Fibroblast of lung (primary cell): ENCODE data around the gene NEK10. TPM values are rescaled to one million over a fixed set of nuclear protein-coding genes. Genes with fewer than 3 reads are reported as not detected.

Experiments used
- DNase-seq, 2 donors: peaks; one replicate each; pipeline versions ENCODE4 v3.0.0 to v3.0.0-alpha.2; 2010; ENCODE audit warnings: low read depth in 2 of 2
- H2AFZ ChIP-seq: 2 replicates; pipeline ENCODE4 v1.5.1; 2012; ENCODE audit warnings: low read length, control low read depth, inconsistent platforms
- H3K27ac ChIP-seq: 2 replicates; pipeline ENCODE4 v1.5.1; 2011; ENCODE audit warnings: low read length, control low read depth; ENCODE audit not compliant: insufficient read depth
- H3K27me3 ChIP-seq: 2 replicates; pipeline ENCODE4 v1.5.1; 2011; ENCODE audit warnings: mild to moderate bottlenecking, low read length; ENCODE audit not compliant: control insufficient read depth, insufficient read depth
- H3K36me3 ChIP-seq: 2 replicates; pipeline ENCODE4 v1.5.1; 2011; ENCODE audit warnings: low read length; ENCODE audit not compliant: control insufficient read depth, insufficient read depth
- H3K4me1 ChIP-seq: 2 replicates; pipeline ENCODE4 v1.5.1; 2011; ENCODE audit warnings: low read length; ENCODE audit not compliant: control insufficient read depth, insufficient read depth; ENCODE audit errors: extremely low read depth
- H3K4me2 ChIP-seq: 2 replicates; pipeline ENCODE4 v1.5.1; 2011; ENCODE audit warnings: low read length, control low read depth; ENCODE audit not compliant: insufficient read depth; ENCODE audit errors: extremely low read depth
- H3K4me3 ChIP-seq, 4 experiments: fragments of 200-600 bp in 1 of 4; sonication (generic) in 1 of 4; replicated peaks in 1 of 4; 2 replicates each; pipeline ENCODE4 v1.5.1; 2011 to 2016; ENCODE audit warnings: low read length in 4 of 4, low read depth in 3 of 4, mild to moderate bottlenecking in 3 of 4, control low read depth in 2 of 4, inconsistent platforms in 1 of 4, mixed read lengths in 1 of 4; ENCODE audit not compliant: insufficient read depth in 1 of 4; ENCODE audit errors: control extremely low read depth in 1 of 4
- H3K79me2 ChIP-seq: 2 replicates; pipeline ENCODE4 v1.5.1; 2012; ENCODE audit warnings: mild to moderate bottlenecking, low read length, inconsistent platforms; ENCODE audit not compliant: control insufficient read depth, insufficient read depth
- H3K9ac ChIP-seq: 2 replicates; pipeline ENCODE4 v1.5.1; 2011; ENCODE audit warnings: mild to moderate bottlenecking, low read length, control low read depth; ENCODE audit not compliant: insufficient read depth
- H3K9me3 ChIP-seq: 2 replicates; pipeline ENCODE4 v1.5.1; 2012; ENCODE audit warnings: low read depth, low read length; ENCODE audit not compliant: control insufficient read depth, insufficient read depth
- H4K20me1 ChIP-seq: 2 replicates; pipeline ENCODE4 v1.5.1; 2011; ENCODE audit warnings: low read length; ENCODE audit not compliant: control insufficient read depth, insufficient read depth; ENCODE audit errors: extremely low read depth
- EZH2 ChIP-seq: IDR thresholded peaks from 2 replicates; pipeline ENCODE4 v1.5.1; 2012; ENCODE audit warnings: low read length, control low read depth, mild to moderate bottlenecking; ENCODE audit errors: missing control alignments
- polyA plus RNA-seq, 2 donors: library from polyadenylated mRNA; depleted of rRNA in 1 of 2; stranded (reverse) in 1 of 2; unstranded in 1 of 2; fragments of >200 nt; gene quantifications; 2 replicates each; pipeline ENCODE4 v1.2.1, GENCODE V29; 2011 to 2012; ENCODE audit warnings: missing spikeins in 1 of 2
- total RNA-seq: library from RNA; depleted of rRNA; stranded (reverse); fragments of >200 nt; gene quantifications from 2 replicates; pipeline ENCODE4 v1.2.1, GENCODE V29; 2014
- TF ChIP-seq, protein P1 (sequence below), 2 donors: IDR thresholded peaks in 1 of 2; conservative IDR thresholded peaks in 1 of 2; 1 replicate in 1 of 2; 2 replicates in 1 of 2; pipeline ENCODE4 v1.5.1; 2011 to 2012; ENCODE audit warnings: low read length in 2 of 2, control low read depth in 1 of 2, inconsistent platforms in 1 of 2, low read depth in 1 of 2, mild to moderate bottlenecking in 1 of 2

The NEK10 gene
- total and polyA plus RNA-seq, 2 donors (not counting 1 experiment from before 2014, with no cell fraction given) = 1.4 to 23.0 TPM

DNA sequence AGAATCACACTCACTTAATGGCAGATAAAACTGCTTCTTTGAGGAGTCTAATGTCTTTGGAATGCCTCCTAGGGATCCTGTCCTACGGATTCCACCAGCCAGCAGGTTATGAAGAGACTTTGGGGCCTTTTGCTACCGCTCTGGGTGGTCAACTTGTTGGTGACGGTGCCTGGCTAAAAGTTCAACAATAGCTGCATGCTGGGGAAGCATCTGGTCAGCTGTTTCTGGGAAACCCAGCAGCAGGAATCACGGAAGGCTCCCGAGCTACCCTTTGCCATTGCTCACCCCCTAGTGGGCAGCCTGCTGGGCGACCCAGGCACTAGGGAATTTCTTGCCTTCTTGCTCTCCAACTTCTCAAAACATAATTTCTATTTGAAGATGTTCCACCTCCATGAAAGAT is 263.3 kb downstream of the NEK10 start:
- Histone ChIP-seq H3K27me3 (no peaks in the 10 kb centered on the region), H3K36me3 (no peaks in the 10 kb centered on the region), H2AFZ (no peak overlapping the region), H3K4me1 (no peaks in the 10 kb centered on the region), H3K9me3 (no peaks in the 10 kb centered on the region), H3K4me3 (no peak overlapping the region), H3K4me2 (no peak overlapping the region), H4K20me1 (no peaks in the 10 kb centered on the region), H3K9ac (no peak overlapping the region), H3K27ac (no peak overlapping the region), H3K79me2 (no peaks in the 10 kb centered on the region)
- TF ChIP-seq, protein P1, sequence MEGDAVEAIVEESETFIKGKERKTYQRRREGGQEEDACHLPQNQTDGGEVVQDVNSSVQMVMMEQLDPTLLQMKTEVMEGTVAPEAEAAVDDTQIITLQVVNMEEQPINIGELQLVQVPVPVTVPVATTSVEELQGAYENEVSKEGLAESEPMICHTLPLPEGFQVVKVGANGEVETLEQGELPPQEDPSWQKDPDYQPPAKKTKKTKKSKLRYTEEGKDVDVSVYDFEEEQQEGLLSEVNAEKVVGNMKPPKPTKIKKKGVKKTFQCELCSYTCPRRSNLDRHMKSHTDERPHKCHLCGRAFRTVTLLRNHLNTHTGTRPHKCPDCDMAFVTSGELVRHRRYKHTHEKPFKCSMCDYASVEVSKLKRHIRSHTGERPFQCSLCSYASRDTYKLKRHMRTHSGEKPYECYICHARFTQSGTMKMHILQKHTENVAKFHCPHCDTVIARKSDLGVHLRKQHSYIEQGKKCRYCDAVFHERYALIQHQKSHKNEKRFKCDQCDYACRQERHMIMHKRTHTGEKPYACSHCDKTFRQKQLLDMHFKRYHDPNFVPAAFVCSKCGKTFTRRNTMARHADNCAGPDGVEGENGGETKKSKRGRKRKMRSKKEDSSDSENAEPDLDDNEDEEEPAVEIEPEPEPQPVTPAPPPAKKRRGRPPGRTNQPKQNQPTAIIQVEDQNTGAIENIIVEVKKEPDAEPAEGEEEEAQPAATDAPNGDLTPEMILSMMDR (conservative IDR thresholded peaks at IDR 0.05 in 1 of 2, IDR thresholded peaks at IDR 0.05 in 1 of 2; ENCODE audit: low read depth in 1 of 2, low read length in 2 of 2) = peak in 1 of 2 donors; percentile 27
- TF ChIP-seq EZH2 = no peak
- DNase-seq = no peak

DNA sequence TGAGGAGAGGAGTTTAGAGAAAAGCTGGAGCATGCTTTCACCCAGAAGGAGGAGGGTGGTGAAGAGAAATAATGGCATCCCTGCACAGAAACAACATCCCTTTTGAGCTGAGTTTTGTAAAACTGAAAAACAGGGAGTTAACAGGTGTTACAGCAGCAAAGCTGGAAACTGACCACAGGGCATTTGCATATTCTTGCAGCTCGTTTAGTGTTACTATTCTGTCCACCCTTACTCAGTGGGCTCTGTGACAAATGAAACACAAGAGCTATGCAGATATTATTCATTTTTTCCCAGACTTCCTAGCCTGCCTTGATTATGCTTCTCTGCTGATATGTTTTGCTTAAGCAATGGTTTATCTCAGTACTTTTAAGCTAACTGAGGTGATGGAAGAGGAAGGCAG is 272.0 kb downstream of the NEK10 start:
- TF ChIP-seq, protein P1 (conservative IDR thresholded peaks at IDR 0.05 in 1 of 2, IDR thresholded peaks at IDR 0.05 in 1 of 2; ENCODE audit: low read depth in 1 of 2, low read length in 2 of 2) = no peak
- no peak for TF ChIP-seq EZH2
- H3K4me3 ChIP-seq = no peak overlapping the region
- H3K27ac ChIP-seq = no peak overlapping the region

DNA sequence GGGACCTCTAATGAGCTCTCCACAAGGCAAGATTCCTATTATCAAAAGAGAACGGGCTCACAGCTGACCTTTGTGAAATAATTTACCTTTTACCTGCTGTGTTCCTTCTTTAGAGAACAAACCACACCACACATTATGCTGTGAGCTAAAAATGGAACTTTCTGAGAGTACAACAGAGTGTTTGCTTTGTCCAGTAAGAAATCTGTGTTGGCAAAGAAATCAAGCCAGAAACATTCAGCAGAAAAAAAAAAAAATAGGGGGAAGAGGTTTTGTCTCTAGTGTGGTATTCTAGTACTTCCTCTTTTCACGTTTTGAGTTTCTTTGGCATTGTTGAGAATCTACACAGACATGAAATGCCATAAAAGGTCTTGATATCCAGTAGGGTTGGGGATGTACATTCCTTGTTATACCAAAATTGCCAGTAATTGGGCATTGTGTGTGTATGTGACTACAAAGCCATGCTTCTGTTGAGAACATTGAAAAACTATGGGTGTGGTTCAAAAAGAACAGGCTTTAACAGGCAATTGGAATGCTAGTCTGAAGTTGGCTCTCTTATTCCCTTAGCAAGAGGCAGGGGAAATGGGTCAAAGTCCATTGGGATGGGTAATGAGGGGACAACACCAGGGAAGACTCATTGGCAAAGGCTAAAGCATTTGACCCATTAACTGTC is 273.5 kb downstream of the NEK10 start:
- Histone ChIP-seq H3K9me3 (no peaks in the 10 kb centered on the region), H3K36me3 (no peaks in the 10 kb centered on the region), H2AFZ (no peak overlapping the region), H3K4me2 (no peak overlapping the region), H3K27ac (no peak overlapping the region), H3K27me3 (no peaks in the 10 kb centered on the region), H4K20me1 (no peaks in the 10 kb centered on the region), H3K9ac (no peak overlapping the region), H3K4me3 (no peak overlapping the region), H3K79me2 (no peaks in the 10 kb centered on the region), H3K4me1 (no peaks in the 10 kb centered on the region)
- no peak for TF ChIP-seq EZH2
- TF ChIP-seq, protein P1 (conservative IDR thresholded peaks at IDR 0.05 in 1 of 2, IDR thresholded peaks at IDR 0.05 in 1 of 2; ENCODE audit: low read depth in 1 of 2, low read length in 2 of 2) = no peak
- DNase-seq = no peak

More for the DNA sequence above, 272.0 kb downstream of the NEK10 start:
- H3K9ac ChIP-seq = no peak overlapping the region
- H3K79me2 ChIP-seq = no peaks in the 10 kb centered on the region
- no peaks in the 10 kb centered on the region for H3K36me3 ChIP-seq
- no peaks in the 10 kb centered on the region for H3K9me3 ChIP-seq
- no peaks in the 10 kb centered on the region for H4K20me1 ChIP-seq
- H3K4me1 ChIP-seq = no peaks in the 10 kb centered on the region
- no peaks in the 10 kb centered on the region for H3K27me3 ChIP-seq
- no peak for DNase-seq
- H3K4me2 ChIP-seq = no peak overlapping the region
- H2AFZ ChIP-seq = no peak overlapping the region
